Breast epithelium (tissue), 4 donors: ENCODE results near the gene TNFRSF8. TPM values are rescaled to one million over a fixed set of nuclear protein-coding genes. Genes with fewer than 3 reads are reported as not detected.
A peak's percentile ranks its signal among the peaks of the same experiment; 100 is the strongest.

ENCODE experiments used
- DNase-seq, 2 donors: peaks; one replicate each; pipeline ENCODE4 v3.0.0-alpha.2; 2019; ENCODE audit warnings: low spot score in 2 of 2
- H3K27ac ChIP-seq, 2 donors: fragments of 200-600 bp; sonication (generic) in 1 of 2; one replicate each; pipeline ENCODE4 v1.5.1; 2016 to 2019; ENCODE audit warnings: mild to moderate bottlenecking in 1 of 2
- H3K27me3 ChIP-seq, 2 donors: fragments of 200-600 bp; sonication (generic) in 1 of 2; one replicate each; pipeline versions ENCODE4 v1.5.1 to v1.6.0; 2017 to 2019; ENCODE audit warnings: control low read depth in 1 of 2, mild to moderate bottlenecking in 1 of 2
- H3K36me3 ChIP-seq: fragments of 200-600 bp; one replicate; pipeline ENCODE4 v1.5.1; 2019
- H3K4me1 ChIP-seq, 2 donors: fragments of 200-600 bp; sonication (generic); one replicate each; pipeline ENCODE4 v1.5.1; 2016 to 2019; ENCODE audit warnings: control low read depth in 1 of 2
- H3K4me3 ChIP-seq, 3 donors: fragments of 200-600 bp; sonication (generic); 1 replicate in 2 of 3; 2 replicates in 1 of 3; pipeline ENCODE4 v1.5.1; 2016 to 2019; ENCODE audit warnings: mild to moderate bottlenecking in 3 of 3, moderate library complexity in 2 of 3
- H3K9me3 ChIP-seq, 2 donors: fragments of 200-600 bp; sonication (generic) in 1 of 2; one replicate each; pipeline ENCODE4 v1.5.1; 2016 to 2019; ENCODE audit warnings: control low read depth in 1 of 2
- POLR2A ChIP-seq: fragments of 450-650 bp; IDR thresholded peaks from one replicate; pipeline ENCODE4 v1.6.1; 2016; ENCODE audit warnings: antibody characterized with exemption, mild to moderate bottlenecking, moderate library complexity
- POLR2AphosphoS5 ChIP-seq, 3 donors: sonication (generic); formaldehyde crosslinking; IDR thresholded peaks; one replicate each; pipeline ENCODE4 v1.6.1; 2017; ENCODE audit warnings: antibody characterized with exemption in 3 of 3
- intact Hi-C: fragments of 100-400 bp; cut with DNase I; formaldehyde crosslinking; loops from one replicate; pipeline ENCODE4 v1.15.1; 2023; ENCODE audit warnings: low total_unique reads
- total RNA-seq, 3 donors: library from RNA; depleted of rRNA; stranded (reverse); fragments of >200 nt; gene quantifications; one replicate each; pipeline ENCODE4 v1.1.0, GENCODE V29; 2016
- TF ChIP-seq, protein P1 (sequence below), 3 donors: fragments of 450-650 bp; IDR thresholded peaks; one replicate each; pipeline ENCODE4 v1.5.1; 2016 to 2017; ENCODE audit warnings: antibody characterized with exemption in 3 of 3, mild to moderate bottlenecking in 3 of 3, moderate library complexity in 3 of 3

The TNFRSF8 gene
- total RNA-seq, 3 donors from 2014 or later: 0.88 to 2.3 (median 1.6) TPM

DNA sequence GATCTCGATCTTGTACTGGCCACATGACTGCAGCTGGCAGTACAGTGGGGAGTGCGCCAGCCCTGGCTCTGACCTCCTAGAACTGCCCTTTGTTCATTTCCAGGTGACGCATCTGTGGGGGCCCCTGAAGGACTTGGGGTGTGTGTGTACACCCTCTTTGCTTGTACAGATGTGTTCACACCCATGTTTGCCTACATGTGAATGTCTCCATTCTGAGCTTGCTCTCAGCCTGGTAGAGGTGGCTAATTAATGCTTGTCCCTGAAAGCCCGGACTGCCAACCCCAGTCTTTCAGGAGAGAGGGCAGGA is 123.5 kb downstream of the TNFRSF8 start:
- no peaks in the 10 kb centered on the region for H3K9me3 ChIP-seq

DNA sequence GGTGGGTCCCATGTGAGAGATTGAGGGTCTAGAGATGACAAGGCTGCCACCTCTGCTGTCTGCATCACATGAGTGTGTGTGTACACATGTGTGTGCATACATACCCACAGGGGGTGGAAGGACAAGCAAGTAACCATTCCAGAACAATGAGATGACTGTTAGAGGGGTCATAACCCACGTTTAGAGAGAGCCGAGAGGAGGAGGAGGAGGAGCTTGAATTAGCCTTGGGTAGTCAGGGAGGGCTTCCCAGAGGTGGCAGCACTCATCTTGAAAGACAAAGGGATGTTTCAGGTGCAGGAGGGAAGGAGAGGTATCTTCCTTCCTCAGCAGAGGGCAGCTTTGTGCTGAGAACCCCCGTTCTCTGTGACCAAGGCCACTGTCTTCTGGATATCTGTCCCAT is 125.0 kb downstream of the TNFRSF8 start:
- Histone ChIP-seq H3K4me3 (no peak overlapping the region), H3K36me3 (no peaks in the 10 kb centered on the region), H3K9me3 (no peaks in the 10 kb centered on the region), H3K27ac (no peak overlapping the region), H3K4me1 (peaks cover 7 to 15% of the 10 kb centered on the region in 2 donors), H3K27me3 (no peaks in the 10 kb centered on the region)
- no peak for DNase-seq
- TF ChIP-seq POLR2A (no peak), POLR2AphosphoS5 (IDR thresholded peaks at IDR 0.05) (no peak)
- TF ChIP-seq, protein P1, sequence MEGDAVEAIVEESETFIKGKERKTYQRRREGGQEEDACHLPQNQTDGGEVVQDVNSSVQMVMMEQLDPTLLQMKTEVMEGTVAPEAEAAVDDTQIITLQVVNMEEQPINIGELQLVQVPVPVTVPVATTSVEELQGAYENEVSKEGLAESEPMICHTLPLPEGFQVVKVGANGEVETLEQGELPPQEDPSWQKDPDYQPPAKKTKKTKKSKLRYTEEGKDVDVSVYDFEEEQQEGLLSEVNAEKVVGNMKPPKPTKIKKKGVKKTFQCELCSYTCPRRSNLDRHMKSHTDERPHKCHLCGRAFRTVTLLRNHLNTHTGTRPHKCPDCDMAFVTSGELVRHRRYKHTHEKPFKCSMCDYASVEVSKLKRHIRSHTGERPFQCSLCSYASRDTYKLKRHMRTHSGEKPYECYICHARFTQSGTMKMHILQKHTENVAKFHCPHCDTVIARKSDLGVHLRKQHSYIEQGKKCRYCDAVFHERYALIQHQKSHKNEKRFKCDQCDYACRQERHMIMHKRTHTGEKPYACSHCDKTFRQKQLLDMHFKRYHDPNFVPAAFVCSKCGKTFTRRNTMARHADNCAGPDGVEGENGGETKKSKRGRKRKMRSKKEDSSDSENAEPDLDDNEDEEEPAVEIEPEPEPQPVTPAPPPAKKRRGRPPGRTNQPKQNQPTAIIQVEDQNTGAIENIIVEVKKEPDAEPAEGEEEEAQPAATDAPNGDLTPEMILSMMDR (IDR thresholded peaks at IDR 0.05): no peak
- intact Hi-C loops: no loop called here

More for the DNA sequence above, 123.5 kb downstream of the TNFRSF8 start:
- TF ChIP-seq POLR2A: no peak
- TF ChIP-seq, protein P1 (IDR thresholded peaks at IDR 0.05): no peak
- Histone ChIP-seq H3K36me3 (no peaks in the 10 kb centered on the region), H3K27ac (peak overlapping the region in 1 of 2 donors; percentile 95), H3K4me3 (no peak overlapping the region), H3K27me3 (no peaks in the 10 kb centered on the region), H3K4me1 (peaks cover 7 to 15% of the 10 kb centered on the region in 2 donors)
- intact Hi-C loops: no loop called here
- DNase-seq: no peak

DNA sequence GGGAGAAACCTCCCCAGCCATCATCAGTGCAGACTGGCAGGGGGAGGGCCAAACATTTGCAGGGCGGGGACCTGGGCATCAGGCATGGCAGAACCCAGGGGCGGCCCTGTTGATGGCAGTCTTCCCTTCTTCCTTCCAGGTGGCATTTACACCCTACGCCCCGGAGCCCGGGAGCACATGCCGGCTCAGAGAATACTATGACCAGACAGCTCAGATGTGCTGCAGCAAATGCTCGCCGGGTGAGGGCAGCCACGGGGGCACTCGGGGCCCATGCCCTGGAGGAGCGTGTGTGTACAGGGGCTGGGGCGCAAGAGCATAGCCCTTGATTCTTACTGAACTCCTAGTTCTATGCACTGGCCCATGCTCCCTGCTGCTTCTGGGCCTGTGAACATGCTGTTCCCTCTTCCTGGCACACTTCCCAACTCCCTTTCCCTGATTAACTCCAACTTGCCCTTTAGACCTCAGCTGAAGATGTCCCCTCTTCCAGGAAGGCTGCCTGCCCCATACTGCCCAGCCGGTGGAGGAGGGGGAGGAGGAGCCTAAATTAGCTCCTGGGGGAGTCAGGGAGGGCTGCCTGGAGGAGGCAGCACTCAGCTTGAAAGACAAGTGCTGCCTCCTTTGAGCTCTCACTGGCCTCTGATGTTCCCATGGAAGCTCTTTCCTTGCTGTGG is 125.7 kb downstream of the TNFRSF8 start:
- Histone ChIP-seq H3K36me3 (no peaks in the 10 kb centered on the region), H3K27me3 (no peaks in the 10 kb centered on the region), H3K4me3 (no peak overlapping the region), H3K27ac (no peak overlapping the region), H3K4me1 (peaks cover 7 to 15% of the 10 kb centered on the region in 2 donors), H3K9me3 (no peaks in the 10 kb centered on the region)
- TF ChIP-seq, protein P1 (IDR thresholded peaks at IDR 0.05): no peak
- no peak for TF ChIP-seq POLR2AphosphoS5 (IDR thresholded peaks at IDR 0.05)
- no peak for TF ChIP-seq POLR2A
- DNase-seq: no peak
- intact Hi-C loops: no loop called here

DNA sequence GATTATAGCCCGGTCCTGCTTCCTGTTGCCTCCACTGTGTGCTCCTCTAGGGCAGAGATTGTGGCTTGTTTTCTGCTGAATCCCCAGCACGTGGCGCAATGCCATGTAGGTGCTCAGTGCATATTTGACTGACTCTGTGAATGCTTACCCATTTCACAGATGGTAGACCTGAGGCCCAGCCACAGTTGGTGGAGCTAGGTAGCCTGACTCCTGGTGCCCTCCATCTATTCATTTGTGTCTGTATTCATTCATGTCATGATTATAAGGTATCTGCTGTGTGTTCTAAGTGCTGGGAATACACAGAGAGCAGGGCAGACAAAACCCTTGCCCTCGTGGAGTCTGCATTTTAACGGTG is 126.2 kb downstream of the TNFRSF8 start:
- intact Hi-C loops: no loop called here
- TF ChIP-seq POLR2A (no peak), POLR2AphosphoS5 (IDR thresholded peaks at IDR 0.05) (no peak)
- Histone ChIP-seq H3K27me3 (no peaks in the 10 kb centered on the region), H3K4me3 (no peak overlapping the region), H3K36me3 (no peaks in the 10 kb centered on the region), H3K4me1 (peaks cover 7 to 15% of the 10 kb centered on the region in 2 donors), H3K27ac (no peak overlapping the region), H3K9me3 (no peaks in the 10 kb centered on the region)
- no peak for DNase-seq

DNA sequence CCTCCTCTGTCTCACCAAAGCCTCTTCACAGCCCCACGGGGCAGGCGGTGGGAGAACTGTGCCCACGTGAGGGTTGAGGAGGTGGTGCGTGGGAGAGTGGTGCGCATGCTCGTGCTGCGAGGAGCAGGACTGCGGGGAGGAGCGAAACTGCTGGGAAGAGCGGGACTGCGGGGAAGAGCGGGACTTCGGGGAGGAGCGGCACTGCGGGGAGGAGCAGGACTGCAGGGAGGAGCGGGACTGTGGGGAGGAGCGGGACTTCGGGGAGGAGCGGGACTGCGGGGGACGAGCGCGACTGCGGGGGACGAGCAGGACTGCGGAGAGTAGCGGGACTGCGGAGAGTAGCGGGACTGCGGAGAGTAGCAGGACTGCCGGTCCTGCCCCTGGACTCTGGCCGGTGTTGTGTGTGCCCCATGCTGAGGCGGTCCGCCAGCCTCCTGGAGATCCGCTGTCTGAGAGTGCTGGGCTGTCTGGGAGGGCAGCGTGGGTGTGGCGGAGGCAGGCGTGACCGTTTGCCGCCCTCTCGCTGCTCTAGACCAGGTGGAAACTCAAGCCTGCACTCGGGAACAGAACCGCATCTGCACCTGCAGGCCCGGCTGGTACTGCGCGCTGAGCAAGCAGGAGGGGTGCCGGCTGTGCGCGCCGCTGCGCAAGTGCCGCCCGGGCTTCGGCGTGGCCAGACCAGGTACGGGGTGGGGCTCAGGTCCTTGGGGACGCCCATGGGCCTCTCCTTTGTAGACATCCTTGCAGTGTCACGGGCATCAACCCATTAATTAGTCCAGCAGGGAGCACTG is 128.3 kb downstream of the TNFRSF8 start:
- TF ChIP-seq POLR2A: no peak
- TF ChIP-seq, protein P1 (IDR thresholded peaks at IDR 0.05): no peak
- Histone ChIP-seq H3K27ac (no peak overlapping the region), H3K9me3 (no peaks in the 10 kb centered on the region), H3K27me3 (no peaks in the 10 kb centered on the region), H3K4me1 (no peaks in the 10 kb centered on the region), H3K36me3 (no peaks in the 10 kb centered on the region), H3K4me3 (no peak overlapping the region)
- no peak for DNase-seq
- intact Hi-C loops: no loop called here

Other genes starting within 250 kb of the TNFRSF8 start
- under 1 TPM in 1 of 3 donors, not detected in 2; 0.66 TPM for gene NPPA, start 215.5 kb upstream of the TNFRSF8 start, total RNA-seq
- not detected for gene NPPB, start 204.4 kb upstream of the TNFRSF8 start, total RNA-seq
- gene KIAA2013, start 136.9 kb upstream of the TNFRSF8 start, total RNA-seq: 10 to 100 TPM; 40.3 to 62.7 (median 51.4) TPM
- gene PLOD1, start 128.6 kb upstream of the TNFRSF8 start, total RNA-seq: 10 to 100 TPM; 45.9 to 86.1 (median 57.5) TPM
- gene MFN2, start 82.9 kb upstream of the TNFRSF8 start, total RNA-seq: 10 to 100 TPM; 51.4 to 64.9 (median 62.1) TPM
- gene MIIP, start 43.8 kb upstream of the TNFRSF8 start, total RNA-seq: 10 to 100 TPM; 29.0 to 34.4 (median 33.8) TPM
- gene TNFRSF1B, start 103.7 kb downstream of the TNFRSF8 start, total RNA-seq: 10 to 100 TPM; 25.0 to 48.8 (median 35.1) TPM
- 100 to 1,000 TPM in 1 of 3 donors, 10 to 100 TPM in 2; 73.9 to 115 (median 96.4) TPM for gene VPS13D, start 166.7 kb downstream of the TNFRSF8 start, total RNA-seq